Measurements from ENCODE around the gene PARD3. TPM values are rescaled to one million over a fixed set of nuclear protein-coding genes. Genes with fewer than 3 reads are reported as not detected.

The PARD3 gene
- total RNA-seq, 1 experiment from 2014 or later, result 46.3 TPM

- TF ChIP-seq REST (IDR thresholded peaks at IDR 0.05; ENCODE audit: low read depth) (no peak), SIN3A (IDR thresholded peaks at IDR 0.05; ENCODE audit: low read depth) (no peak), MAX (IDR thresholded peaks at IDR 0.05) (no peak)
These were observed 294.6 kb downstream of the PARD3 start (continued) for GRCh38 chr10:34520510-34520909.

- Histone ChIP-seq H3K9me3 (ENCODE audit: control insufficient read depth in 1 of 2, insufficient read depth in 1 of 2, low read depth in 1 of 2, low read length in 2 of 2) (no peaks in the 10 kb centered on the region), H3K27ac (ENCODE audit: low read depth, low read length) (no peak overlapping the region), H2AFZ (ENCODE audit: low read depth, low read length, poor library complexity, severe bottlenecking) (no peak overlapping the region), H3K4me3 (replicated peaks in 1 of 2; ENCODE audit: low read depth in 1 of 2, low read length in 2 of 2) (no peak overlapping the region), H4K20me1 (ENCODE audit: insufficient read depth) (no peaks in the 10 kb centered on the region), H3K9ac (ENCODE audit: low read length) (no peak overlapping the region), H3K9me2 (ENCODE audit: insufficient read depth) (no peaks in the 10 kb centered on the region; the same call in 1 of the 2 replicates), H3K27me3 (ENCODE audit: insufficient read depth, low read length) (no peaks in the 10 kb centered on the region), H3K36me3 (ENCODE audit: control insufficient read depth in 1 of 2, insufficient read depth in 2 of 2, low read length in 2 of 2) (no peaks in the 10 kb centered on the region), H3K79me2 (ENCODE audit: insufficient read depth, low read length) (peaks cover 16% of the 10 kb centered on the region; the same call in 1 of the 2 replicates), H3K4me1 (ENCODE audit: control insufficient read depth in 1 of 2, insufficient read depth in 2 of 2, low read length in 2 of 2) (peaks cover 0 to 5% of the 10 kb centered on the region in 2 experiments; a peak in 1 of 4 replicates), H3K4me2 (ENCODE audit: low read length) (no peak overlapping the region)
- ChIA-PET POLR2A (no interaction called here), RAD21 (ENCODE audit: low non-redundant PET in 1 of 2, low total read pairs in 2 of 2, uncharacterized antibody in 2 of 2, unreplicated experiment in 2 of 2) (no interaction called here), CTCF (interaction anchor here (1.2 kb wide), 1 partner anchor 118 kb away, joined by 4 read pairs; no protein-coding TSS in a partner anchor)
- no peak for ATAC-seq
- no peak for DNase-seq (ENCODE audit: low read depth, low spot score)
- TF ChIP-seq REST (IDR thresholded peaks at IDR 0.05; ENCODE audit: low read depth), result no peak
- TF ChIP-seq, protein P1, sequence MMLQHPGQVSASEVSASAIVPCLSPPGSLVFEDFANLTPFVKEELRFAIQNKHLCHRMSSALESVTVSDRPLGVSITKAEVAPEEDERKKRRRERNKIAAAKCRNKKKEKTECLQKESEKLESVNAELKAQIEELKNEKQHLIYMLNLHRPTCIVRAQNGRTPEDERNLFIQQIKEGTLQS (IDR thresholded peaks at IDR 0.05), result no peak
- no peak for TF ChIP-seq POLR2A (IDR thresholded peaks at IDR 0.05; ENCODE audit: borderline replicate concordance, extremely low read depth, insufficient read depth, insufficient read length)
- TF ChIP-seq SIN3A (IDR thresholded peaks at IDR 0.05; ENCODE audit: low read depth), result no peak
- TF ChIP-seq CBX3 (IDR thresholded peaks at IDR 0.05; ENCODE audit: low read depth), result no peak
- BruUV-seq (replicated peaks), result no TSS peak
- intact Hi-C loops (cut with micrococcal nuclease), result no loop called here
These were observed 295.0 kb downstream of the PARD3 start for GRCh38 chr10:34520084-34520483.

All from HCT116 (cell line).